Measurements from ENCODE around the gene CCNL2.
"Not testable (repeated sequence)": the region's sequence is repeated elsewhere in the genome, so short reads cannot be mapped to it uniquely, and the experiment has no call there.

The CCNL2 gene

DNA sequence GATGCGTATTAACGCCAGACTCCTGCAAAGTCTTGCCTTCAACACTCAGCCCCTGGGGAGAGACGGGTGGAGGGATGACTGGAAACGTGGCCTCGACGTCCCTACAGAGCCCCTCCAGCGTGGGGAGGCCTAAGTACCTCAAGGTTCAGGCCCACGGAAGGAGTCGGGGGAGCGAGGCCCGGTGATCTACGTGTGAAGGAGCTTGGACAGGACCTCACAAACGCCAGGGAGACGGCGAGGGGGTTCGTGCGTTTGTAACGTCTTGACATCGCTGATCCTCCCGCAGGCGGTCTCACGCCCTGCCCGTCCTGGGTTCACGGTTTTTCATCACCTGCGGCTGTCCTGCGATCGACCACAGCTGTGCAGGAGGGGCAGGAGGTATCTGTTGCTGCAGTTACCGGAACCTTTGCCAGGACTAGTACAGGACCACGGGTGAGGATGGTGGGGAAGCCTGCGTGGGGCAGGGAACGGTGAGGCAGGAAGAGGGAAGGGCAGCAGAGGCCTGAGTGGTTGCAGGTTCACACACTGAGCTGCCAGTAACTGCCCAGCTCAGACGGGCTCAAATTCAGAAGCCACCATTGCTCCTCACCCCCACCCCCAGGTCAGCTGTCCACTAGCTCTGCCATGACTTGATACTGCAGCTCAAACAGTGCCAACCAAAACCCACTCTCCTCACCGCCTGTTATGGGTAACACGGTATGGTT lies 889 bp upstream of the CCNL2 start:
- no peak for DNase-seq
- peak; percentile 0 for ATAC-seq

DNA sequence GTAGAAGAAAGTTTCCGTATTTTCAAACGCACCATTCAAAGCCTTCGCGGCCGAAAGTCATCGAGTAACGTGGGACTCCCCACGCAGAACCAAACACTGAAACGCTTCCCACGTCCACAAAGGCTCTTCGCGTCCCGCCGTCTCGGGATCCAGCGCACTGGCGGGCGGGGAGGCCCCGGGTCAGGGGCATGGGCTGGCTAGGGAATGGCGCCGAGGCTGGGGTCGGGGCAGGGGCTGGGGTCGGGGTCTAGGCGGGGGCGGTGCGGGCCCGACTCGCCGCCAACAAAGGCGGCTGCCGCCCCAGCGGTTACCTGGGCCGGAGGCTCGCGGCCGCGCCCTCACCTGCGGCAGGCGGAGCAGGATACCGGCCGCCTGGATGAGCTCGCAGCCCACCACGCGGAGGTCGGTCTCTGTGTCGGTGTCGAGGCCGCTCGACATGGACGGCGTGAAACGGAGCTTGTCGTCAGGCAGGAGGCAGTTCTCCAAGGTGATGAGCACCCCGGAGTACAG lies 403 bp downstream of the CCNL2 start:
- ATAC-seq (no peak), DNase-seq (no peak)

- ATAC-seq (no peak), DNase-seq (no peak)
Observed at GRCh38 chr1:1397839-1398523, 1.2 kb downstream of the CCNL2 start.

- ATAC-seq (no peak), DNase-seq (no peak)
Observed at GRCh38 chr1:1395166-1395565, 4.0 kb downstream of the CCNL2 start.

DNA sequence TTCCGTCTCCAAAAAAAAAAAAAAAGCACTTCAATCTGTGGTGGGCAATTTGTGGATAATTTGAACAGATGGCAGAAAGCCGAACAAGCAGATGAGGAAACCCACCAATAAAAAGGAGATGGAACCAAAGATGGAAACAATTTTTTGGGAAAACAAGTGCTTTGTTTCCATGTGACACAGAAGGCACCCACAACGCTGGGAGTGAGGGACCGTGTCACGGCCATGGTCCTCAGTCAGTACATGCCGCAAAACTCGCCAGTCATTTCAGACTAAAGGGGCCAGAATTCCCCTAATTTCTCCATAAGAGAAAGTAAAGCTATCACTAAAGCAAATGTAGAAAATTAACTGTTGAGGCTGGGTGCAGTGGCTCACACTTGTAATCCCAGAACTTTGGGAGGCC lies 5.0 kb downstream of the CCNL2 start:
- no peak for ATAC-seq
- no peak for DNase-seq

- DNase-seq (no peak), ATAC-seq (no peak)
Observed at GRCh38 chr1:1393428-1393827, 5.7 kb downstream of the CCNL2 start.

- DNase-seq (no peak), ATAC-seq (no peak)
Observed at GRCh38 chr1:1393014-1393413, 6.1 kb downstream of the CCNL2 start.

GRCh38 chr1:1391225-1391624 lies 7.9 kb downstream of the CCNL2 start:
- no peak for DNase-seq
- ATAC-seq, result no peak

DNA sequence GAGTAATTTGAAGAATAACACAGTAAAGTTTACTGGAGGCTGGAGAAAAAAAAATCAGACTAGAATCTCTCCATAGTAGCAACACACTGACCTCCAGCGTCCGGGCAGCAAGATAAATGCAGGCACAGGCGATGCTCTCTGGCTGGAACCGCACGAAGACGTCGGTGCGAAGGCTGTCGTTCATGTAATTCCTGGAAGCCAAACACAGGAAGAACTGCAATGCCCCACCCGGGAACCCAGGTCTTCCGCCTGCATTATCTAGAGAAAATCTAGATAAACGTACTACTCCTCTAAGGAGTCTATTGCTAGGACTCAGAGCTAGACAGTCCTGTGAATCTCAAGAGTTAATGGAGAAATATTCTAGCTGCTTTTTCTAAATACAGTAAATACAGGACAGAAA lies 8.5 kb downstream of the CCNL2 start:
- ATAC-seq (no peak), DNase-seq (no peak)

GRCh38 chr1:1388078-1388472 lies 11.1 kb downstream of the CCNL2 start:
- ATAC-seq (no peak), DNase-seq (no peak)

DNA sequence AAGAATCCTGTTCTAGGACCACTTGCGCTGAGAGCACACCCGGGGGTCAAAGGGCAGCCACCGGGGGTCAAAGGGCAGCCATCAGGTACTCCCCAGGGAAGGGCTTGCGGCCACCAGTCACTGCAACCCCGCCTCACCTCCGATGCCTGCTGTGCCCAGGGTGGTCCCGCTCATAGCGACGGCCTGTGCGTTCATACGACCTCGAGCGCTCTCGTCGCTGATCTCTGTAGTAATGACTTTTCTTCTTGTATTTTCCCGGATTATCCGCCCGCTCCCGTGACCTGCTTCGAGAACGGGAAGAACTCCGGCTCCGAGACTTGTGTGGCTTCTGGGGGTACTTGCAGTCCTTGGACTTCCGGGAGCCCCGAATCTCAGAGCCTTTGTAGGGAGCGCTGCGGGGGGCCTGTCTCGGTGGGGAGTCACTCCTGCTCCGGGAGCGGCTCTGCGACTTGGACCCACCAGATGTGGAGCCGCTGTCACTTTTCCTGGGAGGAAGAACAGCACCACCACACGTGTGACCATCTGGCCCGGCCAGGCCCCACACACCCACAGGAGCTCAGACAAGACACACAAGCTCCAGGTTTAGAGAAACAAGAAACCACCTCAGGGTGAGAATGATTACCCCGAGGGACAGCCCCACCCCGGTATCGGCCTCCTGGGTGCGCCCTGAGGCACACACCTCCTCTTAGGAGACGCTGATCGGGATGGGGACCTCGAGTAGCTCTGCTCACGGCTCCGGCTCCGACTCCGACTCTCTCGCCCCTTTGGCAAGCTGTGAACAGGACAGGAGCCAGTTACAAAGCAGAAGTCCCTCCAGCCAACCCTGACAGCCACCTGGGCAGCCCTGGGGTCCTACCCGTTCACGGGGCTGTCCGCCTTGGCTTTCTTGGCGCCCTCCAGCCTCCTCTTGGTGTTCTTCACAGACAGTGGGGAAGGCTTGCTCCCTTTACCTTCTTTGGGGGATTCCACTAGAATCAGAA lies 11.7 kb downstream of the CCNL2 start:
- no peak for DNase-seq
- ATAC-seq, result no peak

- DNase-seq (no peak), ATAC-seq (no peak)
Observed at GRCh38 chr1:1385931-1386330, 13.2 kb downstream of the CCNL2 start.

DNA sequence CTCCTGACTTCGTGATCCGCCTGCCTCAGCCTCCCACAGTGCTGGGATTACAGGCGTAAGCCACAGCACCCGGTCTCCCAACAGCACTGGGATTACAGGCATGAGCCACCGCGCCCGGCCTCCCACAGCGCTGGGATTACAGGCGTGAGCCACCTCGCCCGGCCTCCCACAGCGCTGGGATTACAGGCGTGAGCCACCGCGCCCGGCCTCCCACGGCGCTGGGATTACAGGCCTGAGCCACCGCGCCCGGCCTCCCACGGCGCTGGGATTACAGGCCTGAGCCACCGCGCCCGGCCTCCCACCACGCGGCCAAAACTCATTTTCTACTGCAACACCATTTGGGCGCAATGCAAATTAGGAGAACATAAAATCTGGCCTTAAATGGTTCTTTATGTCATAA lies 13.8 kb downstream of the CCNL2 start:
- DNase-seq, ATAC-seq: not testable (repeated sequence)

GRCh38 chr1:1381294-1381693 lies 17.8 kb downstream of the CCNL2 start:
- ATAC-seq, result no peak
- no peak for DNase-seq

DNA sequence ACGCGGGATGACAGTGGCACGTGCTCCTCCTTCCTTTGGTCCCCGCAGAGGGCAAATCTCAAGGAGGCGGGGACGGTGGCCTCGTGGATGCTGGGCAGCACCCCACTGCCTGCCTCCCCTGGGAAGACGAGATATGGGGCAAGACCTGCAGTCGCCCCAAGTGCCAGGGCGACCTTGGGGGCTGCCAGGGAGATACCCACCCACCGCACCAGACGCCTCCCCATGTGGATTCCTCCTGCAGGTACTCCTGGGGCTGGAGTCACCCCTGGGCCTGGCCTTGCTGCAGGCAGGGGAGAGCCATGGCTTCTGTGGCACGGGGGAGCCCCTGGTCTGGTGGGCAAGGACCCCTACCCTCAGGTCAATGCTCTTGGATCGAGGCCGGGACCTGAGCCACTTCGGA lies 18.3 kb downstream of the CCNL2 start:
- ATAC-seq, result no peak
- no peak for DNase-seq

- ATAC-seq, result no peak
- no peak for DNase-seq
Observed at GRCh38 chr1:1377540-1378205, 21.5 kb downstream of the CCNL2 start.

DNA sequence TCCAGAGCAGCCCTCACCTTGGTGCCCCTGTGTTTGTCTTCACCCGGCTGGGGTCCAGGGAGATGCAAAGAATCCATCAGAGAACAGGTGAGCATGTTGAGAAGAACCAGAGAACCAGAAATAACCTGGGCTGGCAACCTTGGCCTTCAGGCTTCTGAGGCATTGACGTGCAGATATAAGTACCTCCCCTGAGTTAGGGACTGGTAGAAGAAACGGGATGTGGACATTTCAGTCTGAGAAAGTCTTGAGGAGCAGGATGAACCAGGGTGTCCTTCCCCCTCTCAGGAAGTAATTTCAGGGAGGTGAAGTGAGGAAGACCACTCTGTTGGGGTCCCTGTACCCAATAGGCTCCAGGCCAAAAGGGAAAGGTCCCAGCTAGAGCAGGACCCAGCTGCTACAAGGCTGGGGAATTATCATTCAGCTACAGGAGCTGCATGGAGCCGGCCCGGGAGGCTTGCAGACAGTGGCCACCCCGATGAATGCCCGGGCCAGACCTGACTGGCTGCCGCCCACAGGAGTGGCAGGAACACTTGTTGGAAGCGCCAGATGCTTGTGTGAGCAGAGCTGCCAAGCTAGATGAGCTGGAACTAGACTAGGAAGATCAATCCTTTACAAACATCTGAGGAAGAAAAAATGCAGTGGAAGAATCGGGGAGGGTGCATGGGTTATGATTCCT lies 22.4 kb downstream of the CCNL2 start:
- DNase-seq, result no peak
- ATAC-seq, result no peak

- DNase-seq, result peak; percentile 96
- peak; percentile 96 for ATAC-seq
Observed at GRCh38 chr1:1374929-1375662, 24.0 kb downstream of the CCNL2 start, which contains the start of gene AURKAIP1. TSS of gene AURKAIP1 (minus strand) at chr1:1375207. CDS start at chr1:1374756, 451 bp downstream.

GRCh38 chr1:1374589-1374928 lies 24.6 kb downstream of the CCNL2 start:
- no peak for ATAC-seq

DNA sequence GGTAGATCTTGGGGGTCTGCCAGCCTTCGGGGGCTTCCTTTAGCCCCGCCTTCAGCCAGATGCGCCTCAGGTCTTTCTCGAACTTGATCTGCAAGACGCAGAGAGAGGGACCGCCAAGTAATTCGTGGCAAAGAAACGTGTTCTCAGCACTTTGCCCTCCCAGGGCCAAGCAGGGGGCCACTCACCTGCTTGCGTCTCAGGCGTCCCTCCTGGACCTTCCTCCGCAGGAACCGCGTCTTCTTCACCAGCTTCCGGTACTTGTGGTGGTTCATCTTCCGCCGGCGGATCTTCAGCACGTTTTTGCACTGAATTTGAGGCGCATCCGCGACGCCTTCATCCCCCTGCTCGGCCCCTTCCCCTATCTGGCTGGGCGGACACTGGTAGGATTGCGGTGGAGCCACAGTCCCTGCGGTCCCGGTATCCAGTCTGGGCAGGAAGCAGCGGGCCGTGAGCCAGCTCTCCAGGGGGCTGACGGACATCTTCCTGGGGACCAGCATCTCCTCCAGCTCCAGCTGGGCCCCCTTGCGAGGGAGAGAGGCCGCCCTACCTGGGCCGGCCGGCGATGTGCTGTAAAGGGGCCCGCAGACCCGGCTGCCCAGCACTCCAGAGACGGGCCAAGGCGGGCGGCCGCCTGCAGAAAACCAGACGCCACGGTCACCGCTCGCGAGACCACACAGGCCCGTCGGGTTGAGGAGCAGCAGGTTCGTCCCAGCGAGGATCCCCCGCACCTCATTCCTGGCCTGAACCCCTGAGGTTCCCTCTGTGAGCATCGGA lies 25.1 kb downstream of the CCNL2 start:
- DNase-seq (no peak), ATAC-seq (no peak)

More at GRCh38 chr1:1374589-1374928, 24.6 kb downstream of the CCNL2 start:
- DNase-seq, result no peak

All from stimulated activated naive CD8-positive, alpha-beta T cell treated with anti-CD3 and anti-CD28 coated beads, Interleukin-15, Interleukin-2, amounts not matched to agents 100 U/mL and 50 U/mL, for 24 hours (primary cell).